Fibroblast of upper back skin (primary cell): ENCODE measurements around the gene ARHGEF26.

Source experiments
- DNase-seq: peaks from one replicate; pipeline ENCODE4 v3.0.0-alpha.2; 2013

Gene ARHGEF26

DNA sequence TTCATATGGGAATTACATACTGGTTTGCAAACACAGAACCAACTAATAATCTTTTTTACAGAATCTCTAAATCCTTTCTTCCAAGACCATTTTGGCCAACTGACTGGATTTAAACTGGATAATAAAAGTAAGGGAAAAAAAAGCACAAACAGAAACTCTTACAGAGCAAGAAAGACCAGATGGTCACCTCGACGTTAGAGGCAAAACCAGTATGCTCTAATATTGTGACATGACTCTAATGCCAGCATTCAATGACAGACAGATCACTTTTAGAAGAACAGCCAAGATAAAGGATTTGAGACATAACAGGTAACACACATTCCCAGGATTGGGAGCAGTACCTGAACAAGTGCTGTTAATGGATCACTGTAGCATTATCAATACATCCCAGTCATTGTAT lies 152.2 kb downstream of the ARHGEF26 start:
- no peak for DNase-seq

DNA sequence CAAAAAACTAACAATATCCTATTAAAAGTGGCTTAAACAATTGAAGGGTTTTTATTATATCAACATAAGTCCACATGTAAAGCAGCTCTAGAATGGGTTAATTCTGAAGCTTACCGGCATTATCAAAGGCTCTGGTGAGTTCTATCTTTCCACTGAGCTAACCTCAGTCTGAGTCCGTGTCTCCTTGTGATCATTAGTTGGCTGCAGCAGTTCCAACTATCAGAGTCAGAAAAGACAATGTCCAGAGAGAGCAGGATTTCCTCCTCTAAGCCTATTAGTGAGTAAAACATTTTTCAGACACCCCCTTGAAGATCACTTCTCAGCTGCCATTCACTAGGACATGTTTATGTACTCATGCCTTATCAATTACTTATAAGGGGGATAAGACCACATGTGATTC lies 153.2 kb downstream of the ARHGEF26 start:
- no peak for DNase-seq

DNA sequence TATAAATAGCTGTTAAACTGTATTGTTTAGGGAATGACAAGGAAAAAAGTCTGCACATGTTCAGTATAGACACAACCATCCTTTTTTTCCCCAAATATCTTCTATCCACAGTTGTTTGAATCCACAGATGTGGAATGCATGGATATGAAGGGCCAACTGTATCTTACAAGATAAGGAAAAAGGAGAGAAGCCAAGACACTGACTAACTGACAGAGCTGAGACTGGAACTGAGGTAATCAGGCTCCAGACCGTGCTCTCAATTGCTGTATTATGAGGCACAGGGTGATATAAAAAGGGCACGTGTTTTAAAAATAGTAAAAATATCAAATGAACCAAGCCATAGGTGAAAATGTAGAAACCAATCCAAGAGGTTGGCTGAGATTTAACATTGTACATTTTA lies 154.1 kb downstream of the ARHGEF26 start:
- no peak for DNase-seq

DNA sequence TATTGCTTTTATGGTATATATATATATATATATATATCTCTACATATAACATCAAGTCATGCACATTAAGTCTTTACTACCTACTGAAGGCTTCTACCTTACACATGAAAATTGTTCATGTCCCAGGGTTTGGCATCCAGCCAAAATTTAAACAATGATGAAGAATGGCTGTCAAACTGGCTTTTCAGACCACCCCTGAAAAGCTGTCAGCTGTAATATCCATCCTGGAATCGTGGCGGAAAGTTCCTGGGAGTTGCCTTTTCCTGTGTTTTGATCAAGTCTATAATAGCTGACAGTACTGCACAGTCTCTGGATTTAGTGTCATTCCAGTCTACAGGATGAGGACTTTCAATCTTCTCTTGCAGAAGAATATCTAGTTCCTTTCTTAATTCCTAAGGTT lies 154.8 kb downstream of the ARHGEF26 start:
- DNase-seq, result no peak

DNA sequence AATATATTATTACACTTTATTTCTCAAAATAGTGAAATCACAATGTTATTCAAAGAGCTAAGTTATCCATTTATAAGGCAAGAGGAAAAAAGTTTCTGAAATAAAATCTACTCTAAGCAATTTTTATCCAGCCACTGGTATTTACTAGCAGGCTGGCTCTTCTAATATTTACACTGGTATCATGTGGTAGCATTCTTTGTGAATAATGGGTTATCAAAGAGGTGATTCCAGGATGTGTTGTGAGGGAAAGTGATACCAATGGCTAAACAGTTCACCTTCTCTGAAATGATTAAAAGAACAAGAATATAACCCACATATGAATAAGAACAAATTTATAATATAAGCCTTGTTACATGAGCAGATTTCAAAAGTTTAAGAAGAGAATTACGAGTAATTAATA lies 159.0 kb downstream of the ARHGEF26 start:
- no peak for DNase-seq

DNA sequence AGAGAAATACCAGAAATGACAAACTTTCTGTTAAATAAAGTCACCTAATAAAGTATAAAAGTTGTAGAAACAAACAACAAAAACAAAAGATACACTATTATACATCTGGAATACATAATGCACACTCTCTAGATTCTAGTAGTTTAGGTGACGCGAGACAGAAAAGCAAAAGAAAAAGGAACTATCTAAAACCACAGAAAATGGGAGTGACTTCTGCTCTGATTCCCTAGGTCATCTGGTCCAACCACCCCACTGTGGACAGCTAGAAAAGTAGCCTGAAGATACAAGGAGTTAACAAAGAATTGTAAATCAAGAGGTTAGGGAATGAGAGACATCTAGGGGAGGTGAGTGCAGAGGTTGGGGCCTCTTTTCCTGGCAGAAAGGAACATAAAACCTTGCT lies 164.0 kb downstream of the ARHGEF26 start:
- DNase-seq, result no peak

DNA sequence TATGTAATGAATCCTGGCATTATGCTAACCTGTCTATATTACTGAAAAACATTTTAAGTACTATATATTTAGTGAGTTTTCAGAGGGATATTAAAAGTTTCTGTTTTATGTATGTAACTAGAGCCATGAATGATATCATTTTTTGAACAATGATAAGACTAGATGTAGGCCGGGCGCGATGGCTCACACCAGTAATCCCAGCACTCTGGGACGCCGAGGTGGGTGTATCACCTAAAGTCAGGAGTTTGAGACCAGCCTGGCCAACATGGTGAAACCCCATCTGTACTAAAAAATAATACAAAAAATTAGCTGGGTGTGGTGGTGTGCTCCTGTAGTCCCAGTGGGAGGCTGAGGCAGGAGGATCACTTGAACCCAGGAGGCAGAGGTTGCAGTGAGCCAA lies 169.0 kb downstream of the ARHGEF26 start:
- DNase-seq, result no peak

DNA sequence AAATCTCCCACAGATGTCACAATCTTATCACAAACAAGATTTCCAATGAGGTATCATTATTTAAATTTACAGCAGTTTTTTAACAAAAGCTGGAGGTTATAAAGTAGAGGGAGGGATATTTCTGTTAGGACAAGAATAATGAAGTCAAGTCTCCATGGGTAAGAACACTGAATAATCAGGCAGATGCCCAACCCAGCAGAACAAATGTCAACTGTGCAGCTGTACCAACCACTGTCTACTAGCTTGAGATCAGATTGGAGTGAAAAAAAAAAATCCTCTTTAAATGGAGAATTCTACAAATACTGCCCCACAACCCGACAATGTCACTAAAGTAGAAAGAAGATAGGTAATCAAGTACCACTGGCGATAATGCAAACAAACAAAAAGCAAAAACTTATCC lies 172.8 kb downstream of the ARHGEF26 start:
- no peak for DNase-seq

DNA sequence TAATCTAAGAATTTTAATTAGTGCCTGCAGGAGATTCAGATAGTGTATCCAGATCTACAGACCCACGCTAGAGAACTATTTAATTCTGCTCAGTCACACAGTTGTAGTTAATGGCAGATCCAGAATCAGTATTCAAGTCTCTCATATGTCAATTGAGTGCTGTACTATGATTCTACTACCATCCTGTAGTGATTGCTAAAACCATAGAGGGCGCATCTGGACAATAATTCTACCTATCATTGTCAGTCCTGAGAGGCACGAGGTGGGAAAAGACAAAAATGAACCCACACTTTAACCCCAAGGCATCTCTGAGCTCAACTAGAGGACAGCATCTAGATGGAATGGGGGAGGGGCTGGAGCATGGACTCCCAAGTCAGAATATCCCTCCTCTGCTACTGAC lies 180.4 kb downstream of the ARHGEF26 start:
- no peak for DNase-seq

DNA sequence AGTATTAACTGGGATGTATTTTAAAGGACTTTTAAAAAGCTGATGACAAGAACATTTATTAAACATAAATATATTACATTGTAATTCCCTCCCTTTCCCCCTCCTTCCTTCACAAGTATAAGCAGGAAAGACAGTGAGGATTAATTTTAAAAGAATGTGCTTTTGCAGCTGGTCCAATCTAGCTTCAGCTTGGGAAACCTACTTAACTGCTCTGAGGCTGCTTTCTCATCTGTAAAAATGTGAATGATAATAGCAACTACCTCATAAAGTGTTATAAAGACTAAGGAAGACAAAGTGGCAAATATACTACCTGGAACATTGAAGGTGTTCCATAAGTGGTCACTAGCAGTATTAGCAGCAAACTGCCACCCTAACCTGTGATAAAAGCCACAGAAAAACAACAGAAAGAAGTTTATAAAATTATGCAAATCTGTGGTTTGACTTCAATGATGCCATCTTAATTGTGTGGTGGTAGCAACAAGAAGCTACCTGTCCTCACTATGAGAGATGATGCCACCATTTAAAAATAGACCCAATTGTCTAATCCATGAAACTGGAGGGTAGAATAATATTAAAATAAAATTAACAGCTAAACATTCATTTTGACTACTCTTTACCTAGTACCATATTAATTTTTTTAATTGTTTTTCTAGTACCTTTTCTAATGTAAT lies 183.1 kb downstream of the ARHGEF26 start:
- peak; percentile 11 for DNase-seq

DNA sequence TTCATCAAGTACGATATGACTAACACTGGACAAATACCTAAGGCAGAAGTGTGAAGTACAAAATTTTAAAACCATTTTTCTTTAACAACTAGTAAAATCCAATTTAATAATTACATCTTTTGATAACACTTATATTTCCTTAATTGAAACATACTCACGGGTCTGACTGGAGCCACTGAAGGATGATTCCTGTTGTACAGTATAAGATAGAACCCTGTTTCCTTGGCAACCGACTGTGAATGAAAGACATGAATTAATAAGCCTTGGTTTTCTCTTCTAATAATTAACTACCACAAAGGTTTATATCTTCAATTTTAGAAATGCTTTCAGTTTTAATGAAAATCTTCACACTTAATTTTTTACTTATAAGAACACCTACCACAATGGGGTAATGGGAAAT lies 183.7 kb downstream of the ARHGEF26 start:
- DNase-seq, result no peak

DNA sequence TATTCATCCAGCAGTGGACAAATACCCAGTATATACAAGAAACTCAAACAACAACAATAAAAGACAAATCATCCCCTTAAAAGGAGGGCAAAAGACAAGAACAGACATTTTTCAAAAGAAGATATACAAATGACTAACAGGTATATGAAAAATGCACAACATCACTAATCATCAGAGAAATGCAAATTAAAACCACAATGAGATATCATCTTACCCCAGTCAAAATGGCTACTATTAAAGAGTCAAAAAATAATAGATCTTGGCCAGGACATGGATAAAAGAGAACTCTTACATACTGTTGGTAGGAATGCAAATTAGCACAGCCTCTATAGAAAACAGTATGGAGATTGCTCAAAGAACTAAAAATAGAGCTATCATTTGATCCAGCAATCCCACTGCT lies 186.2 kb downstream of the ARHGEF26 start:
- DNase-seq, result no peak
